ENCODE measurements around the gene RAB11FIP3. TPM values are rescaled to one million over a fixed set of nuclear protein-coding genes. Genes with fewer than 3 reads are reported as not detected.

The RAB11FIP3 gene
- total RNA-seq, 1 experiment from 2014 or later = 35.8 TPM

- H3K4me1 ChIP-seq = no peaks in the 10 kb centered on the region; the same call in 1 of the 2 replicates
- H3K36me3 ChIP-seq (ENCODE audit: control insufficient read depth, insufficient read depth, low read length) = no peaks in the 10 kb centered on the region
- Mint-ChIP-seq H3K27me3 (ENCODE audit: insufficient read depth, unreplicated experiment) (no peaks in the 10 kb centered on the region), H3K27ac (ENCODE audit: unreplicated experiment) (no peak overlapping the region), H3K4me3 (ENCODE audit: unreplicated experiment) (no peak overlapping the region), H3K4me1 (ENCODE audit: low read depth, unreplicated experiment) (no peaks in the 10 kb centered on the region), H3K36me3 (ENCODE audit: insufficient read depth, unreplicated experiment) (no peaks in the 10 kb centered on the region), H3K9me3 (ENCODE audit: unreplicated experiment) (no peaks in the 10 kb centered on the region)
- no peak overlapping the region for H3K4me3 ChIP-seq (ENCODE audit: low read depth, low read length)
- ChIA-PET CTCF (no interaction called here), POLR2A (interaction anchor here (0.5 kb wide), 1 partner anchor 29 kb away, joined by 3 read pairs; no protein-coding TSS in a partner anchor)
- DNase-seq = no peak
- intact Hi-C loops (cut with micrococcal nuclease; ENCODE audit: unreplicated experiment) = no loop called here
- TF ChIP-seq CTCF (IDR thresholded peaks at IDR 0.05; ENCODE audit: insufficient read depth in 1 of 2, low read depth in 1 of 2, low read length in 1 of 2, severe bottlenecking in 1 of 2, unreplicated experiment in 1 of 2) = no peak
- BruUV-seq (replicated peaks) = no TSS peak
- H3K27me3 ChIP-seq (replicated peaks; ENCODE audit: control insufficient read depth, insufficient read depth, low read length) = no peaks in the 10 kb centered on the region
- H3K9me3 ChIP-seq = no peaks in the 10 kb centered on the region
Observed at GRCh38 chr16:430904-431303, 5.5 kb downstream of the RAB11FIP3 start.

- Mint-ChIP-seq H3K4me1 (ENCODE audit: low read depth, unreplicated experiment) (no peaks in the 10 kb centered on the region), H3K9me3 (ENCODE audit: unreplicated experiment) (no peaks in the 10 kb centered on the region), H3K27me3 (ENCODE audit: insufficient read depth, unreplicated experiment) (no peaks in the 10 kb centered on the region), H3K4me3 (ENCODE audit: unreplicated experiment) (no peak overlapping the region), H3K36me3 (ENCODE audit: insufficient read depth, unreplicated experiment) (no peaks in the 10 kb centered on the region), H3K27ac (ENCODE audit: unreplicated experiment) (no peak overlapping the region)
- Histone ChIP-seq H3K9me3 (no peaks in the 10 kb centered on the region), H3K27me3 (replicated peaks; ENCODE audit: control insufficient read depth, insufficient read depth, low read length) (no peaks in the 10 kb centered on the region), H3K4me1 (no peaks in the 10 kb centered on the region), H3K4me3 (ENCODE audit: low read depth, low read length) (no peak overlapping the region), H3K36me3 (ENCODE audit: control insufficient read depth, insufficient read depth, low read length) (no peaks in the 10 kb centered on the region)
- intact Hi-C loops (cut with micrococcal nuclease; ENCODE audit: unreplicated experiment) = no loop called here
- ChIA-PET CTCF (no interaction called here), POLR2A (interaction anchor here (0.7 kb wide), 1 partner anchor 24 kb away, joined by 7 read pairs; no protein-coding TSS in a partner anchor)
- TF ChIP-seq CTCF (IDR thresholded peaks at IDR 0.05; ENCODE audit: insufficient read depth in 1 of 2, low read depth in 1 of 2, low read length in 1 of 2, severe bottlenecking in 1 of 2, unreplicated experiment in 1 of 2) = no peak
- BruUV-seq (replicated peaks) = no TSS peak
- DNase-seq = no peak
Observed at GRCh38 chr16:440627-441026, 15.2 kb downstream of the RAB11FIP3 start.

- POLR2A ChIA-PET = no interaction called here
- Mint-ChIP-seq H3K9me3 (ENCODE audit: unreplicated experiment) (no peaks in the 10 kb centered on the region), H3K4me3 (ENCODE audit: unreplicated experiment) (no peak overlapping the region), H3K27ac (ENCODE audit: unreplicated experiment) (no peak overlapping the region), H3K4me1 (ENCODE audit: low read depth, unreplicated experiment) (no peaks in the 10 kb centered on the region), H3K27me3 (ENCODE audit: insufficient read depth, unreplicated experiment) (no peaks in the 10 kb centered on the region), H3K36me3 (ENCODE audit: insufficient read depth, unreplicated experiment) (no peaks in the 10 kb centered on the region)
- intact Hi-C loops (cut with micrococcal nuclease; ENCODE audit: unreplicated experiment) = no loop called here
- Histone ChIP-seq H3K27me3 (replicated peaks; ENCODE audit: control insufficient read depth, insufficient read depth, low read length) (no peaks in the 10 kb centered on the region), H3K4me1 (no peaks in the 10 kb centered on the region), H3K4me3 (ENCODE audit: low read depth, low read length) (no peak overlapping the region), H3K36me3 (ENCODE audit: control insufficient read depth, insufficient read depth, low read length) (no peaks in the 10 kb centered on the region), H3K9me3 (no peaks in the 10 kb centered on the region)
- no peak for DNase-seq
- no TSS peak for BruUV-seq (replicated peaks)
- no peak for TF ChIP-seq CTCF (IDR thresholded peaks at IDR 0.05; ENCODE audit: insufficient read depth in 1 of 2, low read depth in 1 of 2, low read length in 1 of 2, severe bottlenecking in 1 of 2, unreplicated experiment in 1 of 2)
- CTCF ChIA-PET = no interaction called here
Observed at GRCh38 chr16:441447-441846, 16.0 kb downstream of the RAB11FIP3 start.

Measured in Caco-2 (cell line).